Left lobe of liver (tissue), 2 donors: Measurements from ENCODE around the gene KCND2. TPM values are rescaled to one million over a fixed set of nuclear protein-coding genes. Genes with fewer than 3 reads are reported as not detected.

Experiments
- ATAC-seq: fragments of 200-7000 bp; cut with Tn5 transposase; one replicate; pipeline ENCODE4 v1.9.1; 2020; ENCODE audit warnings: mild to moderate bottlenecking, moderate library complexity
- DNase-seq: peaks from one replicate; pipeline ENCODE4 v3.0.0-alpha.2; 2020; ENCODE audit warnings: low spot score
- total RNA-seq: library from RNA; stranded (reverse); gene quantifications from one replicate; pipeline ENCODE4 v1.2.1, GENCODE V29; 2021
- donor health status: DM: no; HTN: no; CAD: no; lungs with moderate emphysema.
- donor health status: DM: no; HTN: yes; CAD: no.

KCND2 gene
- total RNA-seq, 1 donor from 2014 or later = 0.03 TPM

DNA sequence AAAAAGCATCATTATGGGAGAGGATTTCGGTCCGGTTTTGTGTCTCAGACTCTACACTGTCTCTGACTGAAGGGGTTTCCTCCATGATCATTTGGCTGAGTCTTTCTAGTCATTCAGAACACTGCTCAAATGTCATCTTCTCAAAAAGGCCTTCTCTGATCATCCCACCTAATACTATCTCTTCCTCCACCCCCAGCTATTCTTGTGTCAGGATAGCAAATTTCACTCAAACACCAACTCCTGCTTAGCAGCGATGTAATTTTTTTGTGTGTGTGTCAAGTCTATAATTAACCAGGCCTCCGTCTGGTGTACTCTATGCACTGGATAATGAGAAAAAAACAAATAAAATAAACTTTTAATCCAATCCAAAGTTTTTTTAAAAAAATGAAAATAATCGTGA, 200.4 kb downstream of the KCND2 start:
- DNase-seq (no peak), ATAC-seq (no peak)

DNA sequence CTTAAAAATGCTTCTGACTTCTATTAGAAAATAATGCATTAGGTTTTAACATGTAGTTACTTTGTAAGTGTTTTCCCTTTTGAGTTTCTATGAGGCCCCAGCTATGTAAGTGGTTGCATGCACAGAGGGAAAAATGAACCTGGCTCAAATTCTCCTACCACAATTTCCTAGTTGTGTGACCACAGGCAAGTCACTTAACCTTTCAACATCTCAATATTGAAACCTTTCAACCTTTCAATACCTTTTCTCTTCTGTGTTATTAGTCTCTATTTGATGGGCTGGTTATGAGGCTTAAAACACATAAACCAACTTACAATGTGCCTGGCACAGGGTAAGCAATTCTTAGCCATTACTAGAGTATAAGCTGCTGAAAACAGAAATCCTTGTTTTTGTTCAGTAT, 203.0 kb downstream of the KCND2 start:
- no peak for DNase-seq
- ATAC-seq = no peak

DNA sequence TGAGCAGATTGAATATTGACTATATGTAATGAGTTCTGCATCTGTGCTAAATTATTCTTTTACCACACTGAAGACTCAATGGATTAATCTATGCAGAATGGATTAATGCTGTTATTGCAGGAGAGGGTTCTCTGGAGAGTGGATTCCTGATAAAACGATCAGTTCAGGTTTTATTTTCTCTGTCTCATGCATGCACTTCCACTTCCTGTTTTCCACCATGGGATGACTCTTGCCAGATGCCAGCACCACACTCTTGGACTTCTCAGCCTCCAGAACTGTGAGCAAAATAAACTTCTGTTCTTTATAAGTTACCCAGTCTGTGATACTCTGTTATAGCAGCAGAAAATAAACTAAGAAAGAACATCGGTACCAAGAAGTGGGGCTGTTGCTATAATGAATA, 207.5 kb downstream of the KCND2 start:
- DNase-seq (no peak), ATAC-seq (no peak)

DNA sequence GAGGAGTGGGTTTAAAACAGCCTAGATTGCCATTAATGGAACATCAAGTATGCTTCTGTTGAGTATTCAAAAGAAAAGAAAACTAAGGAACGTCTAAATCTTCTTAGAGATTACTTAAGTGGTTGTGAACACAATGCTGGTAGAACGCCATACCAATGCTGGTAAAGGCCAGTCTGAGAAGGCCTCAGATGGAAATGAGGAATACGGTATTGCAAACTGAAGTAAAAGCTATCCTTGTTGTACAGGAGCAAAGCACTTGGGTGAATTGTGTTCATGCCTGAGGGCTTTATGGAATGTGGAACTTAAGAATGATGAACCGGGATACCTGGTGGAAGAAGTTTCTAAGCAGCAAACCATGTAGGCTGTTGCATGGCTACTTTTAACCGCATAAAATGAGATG, 208.0 kb downstream of the KCND2 start:
- no peak for ATAC-seq
- no peak for DNase-seq

DNA sequence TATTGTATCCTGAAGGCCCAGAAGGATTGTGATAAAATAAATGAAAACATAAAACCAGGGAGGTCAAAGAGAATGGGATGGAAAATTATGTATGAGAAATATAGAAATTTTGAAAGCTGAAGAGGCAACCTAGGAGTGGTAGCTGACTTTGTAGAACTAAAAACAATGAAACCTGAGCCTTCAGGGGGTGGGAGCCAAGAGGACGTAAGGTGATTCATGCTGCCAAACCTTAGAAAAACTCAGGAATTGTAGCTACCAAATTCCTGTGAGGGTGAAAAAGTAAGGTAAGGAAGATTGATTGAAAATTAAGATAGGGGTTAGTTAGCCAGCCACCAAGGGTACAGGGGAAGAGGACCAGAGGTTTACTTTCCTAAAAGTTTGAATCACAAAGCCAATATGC, 213.2 kb downstream of the KCND2 start:
- DNase-seq (no peak), ATAC-seq (no peak)

DNA sequence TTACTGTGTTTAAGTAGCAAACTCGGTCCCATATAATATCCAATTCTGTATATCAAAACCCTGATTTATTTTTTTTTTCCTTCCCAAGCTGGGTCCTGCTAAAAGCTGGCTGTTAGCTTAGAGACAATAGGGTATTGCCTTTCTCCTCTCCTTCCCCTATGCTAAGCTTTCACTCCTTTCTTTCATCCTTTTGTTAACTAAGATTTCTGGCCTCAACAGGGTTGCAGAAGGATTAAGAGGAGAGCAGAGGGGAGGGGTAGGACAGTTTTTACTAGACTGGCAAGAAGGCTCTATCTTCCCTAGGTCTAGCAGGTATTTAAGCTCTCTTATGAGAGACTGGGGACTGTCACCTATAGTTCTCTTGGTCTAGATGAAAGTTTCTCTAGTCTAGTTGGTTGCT, 229.2 kb downstream of the KCND2 start:
- no peak for ATAC-seq
- no peak for DNase-seq

DNA sequence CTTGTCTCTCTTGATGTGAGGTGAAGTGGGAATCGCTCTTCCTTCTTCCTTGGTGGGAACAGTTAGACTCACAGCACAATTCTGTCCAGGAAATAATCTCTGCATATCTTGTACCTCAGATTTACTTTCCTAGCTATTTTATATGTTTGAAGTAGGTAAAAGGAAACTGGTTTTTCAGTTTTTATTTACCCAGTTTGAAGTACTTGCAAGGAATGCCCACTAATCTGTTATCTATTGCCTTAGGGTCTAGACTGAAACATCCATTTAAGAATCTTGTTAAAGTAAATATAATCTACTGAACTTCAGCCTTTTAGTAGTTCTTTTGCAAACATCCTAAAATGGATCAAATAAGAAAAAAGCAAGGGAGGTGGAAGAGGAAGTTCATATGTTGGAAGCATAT, 229.8 kb downstream of the KCND2 start:
- ATAC-seq (no peak), DNase-seq (no peak)

DNA sequence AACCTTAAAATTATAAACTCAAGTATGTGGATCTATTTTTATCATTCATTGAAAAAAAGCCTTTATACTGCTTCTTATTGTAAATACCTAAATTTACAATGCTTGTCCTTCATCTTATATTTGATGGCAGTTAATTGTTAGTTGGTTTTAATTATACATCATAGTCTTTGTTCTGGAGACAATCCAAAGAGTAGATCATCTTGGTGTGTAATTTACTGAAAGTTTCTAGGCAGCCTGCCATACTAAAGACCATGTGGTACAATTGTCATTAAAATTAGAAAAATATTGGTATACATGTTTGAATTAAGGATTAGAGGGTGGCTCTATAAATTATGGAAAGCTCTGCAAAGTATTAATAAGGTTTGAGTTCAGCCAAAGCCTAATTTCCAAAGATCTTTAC, 231.4 kb downstream of the KCND2 start:
- DNase-seq = no peak
- ATAC-seq = no peak

DNA sequence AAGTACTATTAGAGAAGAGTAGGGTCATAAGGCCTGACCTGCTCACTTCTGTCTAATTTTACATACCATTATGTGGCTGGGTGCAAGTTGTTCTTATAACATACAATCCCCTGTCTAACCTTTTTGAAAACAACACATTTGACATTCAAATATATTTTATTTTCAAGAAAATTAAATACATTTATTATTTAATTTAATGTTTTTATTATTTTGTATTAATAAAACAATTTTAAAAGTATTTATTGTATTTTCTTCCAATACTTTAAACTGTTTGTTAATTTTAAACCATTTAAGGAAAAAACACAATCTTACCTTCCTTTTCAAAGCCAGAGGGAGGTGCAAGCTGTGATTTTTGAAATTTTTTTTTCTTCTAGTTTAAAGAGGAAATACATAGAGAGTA, 232.8 kb downstream of the KCND2 start:
- no peak for ATAC-seq
- no peak for DNase-seq

DNA sequence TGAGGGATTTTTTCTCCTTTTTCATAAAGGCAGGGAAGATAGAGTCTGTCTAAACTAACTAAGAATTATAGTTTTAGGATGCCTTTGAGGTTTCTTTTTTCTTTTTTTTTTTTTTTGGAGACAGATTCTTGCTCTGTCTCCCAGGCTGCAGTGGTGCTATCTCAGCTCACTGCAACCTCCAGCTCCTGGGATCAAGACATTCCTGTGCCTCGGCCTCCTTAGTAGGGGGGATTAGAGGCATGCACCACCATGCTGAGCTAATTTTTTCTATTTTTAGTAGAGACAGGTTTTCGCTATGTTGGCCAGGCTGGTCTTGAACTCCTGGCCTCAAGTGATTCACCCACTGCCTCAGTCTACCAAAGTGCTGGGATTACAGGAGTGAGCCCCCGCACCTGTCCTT, 239.7 kb downstream of the KCND2 start:
- DNase-seq = no peak
- no peak for ATAC-seq

DNA sequence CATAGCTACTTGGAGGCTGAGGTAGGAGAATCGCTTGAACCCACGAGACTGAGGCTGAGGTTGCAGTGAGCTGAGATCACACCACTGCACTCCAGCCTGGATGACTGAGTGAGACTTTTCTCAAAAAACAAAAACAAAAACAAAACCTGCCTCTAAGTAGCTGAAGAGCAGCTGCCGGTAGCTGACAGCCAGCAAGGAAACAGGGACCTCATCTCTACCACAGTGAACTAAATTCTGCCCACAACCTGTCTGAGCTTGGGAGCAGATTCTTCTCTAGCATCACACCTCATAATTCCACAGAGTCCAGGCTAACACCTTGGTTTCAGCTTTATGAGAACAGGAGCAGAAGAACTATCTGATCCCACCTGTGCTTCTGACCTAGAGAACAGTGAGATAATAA, 246.2 kb downstream of the KCND2 start:
- ATAC-seq (no peak), DNase-seq (no peak)

DNA sequence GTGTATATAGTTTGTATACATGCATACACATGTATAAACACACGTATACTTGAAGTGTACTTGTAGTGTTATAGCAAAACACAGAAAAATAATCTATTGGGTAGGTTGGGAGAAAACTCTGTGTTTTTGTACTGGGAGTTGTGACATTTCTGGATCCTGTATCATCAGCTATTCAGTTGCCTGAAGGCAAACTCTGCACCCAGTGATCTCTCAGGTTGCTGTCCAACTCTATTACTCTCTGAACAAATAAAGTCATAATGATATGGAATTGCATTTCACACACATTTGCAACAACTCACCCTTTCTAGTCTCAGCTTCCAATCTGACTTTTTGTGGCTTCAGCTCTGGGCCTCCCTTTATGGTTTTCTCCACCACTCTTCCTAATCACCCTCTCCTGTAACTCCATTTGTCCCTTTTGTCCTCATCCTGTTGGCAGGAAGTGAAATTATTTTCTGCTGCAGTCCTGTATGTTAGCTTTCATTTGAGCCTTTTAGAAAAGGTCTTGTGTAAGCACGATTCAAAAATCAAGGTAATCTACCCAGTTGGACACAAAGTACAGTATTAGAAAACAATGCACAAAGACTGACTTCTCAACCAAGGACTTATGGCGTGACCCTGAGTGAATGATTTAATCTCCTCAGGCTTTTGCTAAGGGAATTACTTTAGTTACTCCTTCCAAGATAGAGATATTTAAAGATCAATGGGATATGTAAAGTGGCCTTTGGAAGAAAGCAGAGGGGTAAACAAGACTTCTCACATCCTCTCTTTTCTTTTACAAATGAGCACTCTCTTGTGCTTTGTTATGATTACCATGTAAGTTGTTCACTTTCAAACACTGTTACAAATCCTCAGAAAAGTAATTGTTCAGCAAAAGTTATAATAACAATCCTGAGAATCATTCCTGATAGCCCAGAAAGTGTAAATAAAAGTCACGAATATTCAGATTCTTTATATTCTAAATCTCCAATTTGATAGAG, 249.1 kb downstream of the KCND2 start:
- ATAC-seq (no peak), DNase-seq (no peak)

DNA sequence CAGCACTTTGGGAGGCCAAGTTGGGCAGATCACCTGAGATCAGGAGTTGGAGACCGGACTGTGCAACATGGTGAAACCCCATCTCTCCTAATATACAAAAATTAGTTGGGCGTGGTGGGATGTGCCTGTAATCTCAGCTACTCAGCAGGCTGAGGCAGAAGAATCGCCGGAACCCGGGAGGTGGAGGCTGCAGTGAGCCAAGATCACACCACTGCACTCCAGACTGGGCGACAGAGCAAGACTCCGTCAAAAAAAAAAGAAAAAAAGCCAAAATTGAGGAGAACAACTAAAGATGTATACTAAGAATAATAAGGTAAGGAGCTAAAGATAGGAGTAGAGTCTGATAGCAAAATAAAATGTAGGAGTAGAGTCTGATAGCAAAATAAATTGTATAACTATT, 251.0 kb downstream of the KCND2 start:
- ATAC-seq (no peak), DNase-seq (no peak)

DNA sequence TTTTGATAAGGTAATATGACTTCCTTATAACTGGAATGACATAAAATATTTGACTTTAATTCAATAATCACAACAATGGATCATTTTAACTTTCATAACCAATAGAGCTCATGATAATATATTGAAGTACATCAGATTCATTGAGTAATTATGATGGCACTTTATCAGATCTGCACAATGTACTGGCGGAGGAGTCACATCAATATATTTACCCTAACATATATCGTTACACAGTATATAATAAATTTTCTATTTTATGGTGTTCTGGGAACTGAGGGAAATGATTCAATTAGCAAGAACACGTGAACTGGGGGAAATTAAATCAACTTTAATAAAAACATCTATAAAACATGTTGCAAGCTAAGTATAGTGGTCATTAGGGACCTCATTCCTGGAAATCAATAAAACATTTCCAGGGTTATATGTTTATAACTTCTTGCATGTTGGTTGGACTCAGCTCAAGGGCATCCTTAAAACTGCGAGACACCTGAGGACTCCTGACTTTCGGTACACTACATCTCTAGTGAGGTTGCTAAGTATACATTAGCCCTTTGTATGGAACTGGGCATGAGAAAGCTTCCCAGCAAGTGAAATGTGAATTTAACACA, 254.0 kb downstream of the KCND2 start:
- DNase-seq = no peak
- no peak for ATAC-seq

DNA sequence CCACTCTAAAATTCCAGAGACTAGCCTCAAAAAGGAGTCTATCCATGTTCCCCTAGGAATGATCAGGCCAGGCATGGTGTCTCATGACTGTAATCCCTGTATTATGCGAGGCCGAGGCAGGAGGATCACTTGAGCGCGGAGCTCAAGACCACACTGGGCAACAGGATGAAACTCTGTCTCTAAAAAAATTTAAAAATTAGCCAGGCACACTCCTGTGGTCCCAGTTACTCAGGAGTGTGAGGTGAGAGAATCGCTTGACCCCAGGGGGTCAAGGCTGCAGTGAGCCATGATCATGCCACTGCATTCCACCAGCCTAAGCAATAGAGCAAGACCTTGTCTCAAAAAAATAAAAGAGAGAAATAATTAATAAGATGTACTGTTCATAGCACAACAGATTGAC, 256.8 kb downstream of the KCND2 start:
- ATAC-seq = no peak

DNA sequence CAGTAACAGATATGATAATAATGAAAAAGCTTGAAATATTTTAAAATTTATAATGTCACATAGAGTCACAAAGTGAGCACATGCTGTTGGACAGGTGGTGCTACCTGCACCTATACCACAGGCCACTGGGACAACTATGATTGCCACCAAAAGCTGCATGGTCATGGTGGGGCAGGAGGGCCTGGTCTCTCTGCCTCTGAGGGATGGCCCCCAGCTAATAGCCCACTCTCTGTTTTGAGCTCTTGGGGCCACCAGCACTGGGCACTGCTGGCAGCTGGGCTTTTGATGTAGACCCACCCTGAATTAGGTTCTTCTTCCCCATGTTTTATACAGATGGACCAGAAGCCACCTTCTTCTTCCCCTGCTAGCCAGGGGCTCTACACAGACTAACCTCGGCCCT, 265.4 kb downstream of the KCND2 start:
- DNase-seq (no peak), ATAC-seq (no peak)

More for the DNA sequence above, 256.8 kb downstream of the KCND2 start:
- DNase-seq = no peak

DNA sequence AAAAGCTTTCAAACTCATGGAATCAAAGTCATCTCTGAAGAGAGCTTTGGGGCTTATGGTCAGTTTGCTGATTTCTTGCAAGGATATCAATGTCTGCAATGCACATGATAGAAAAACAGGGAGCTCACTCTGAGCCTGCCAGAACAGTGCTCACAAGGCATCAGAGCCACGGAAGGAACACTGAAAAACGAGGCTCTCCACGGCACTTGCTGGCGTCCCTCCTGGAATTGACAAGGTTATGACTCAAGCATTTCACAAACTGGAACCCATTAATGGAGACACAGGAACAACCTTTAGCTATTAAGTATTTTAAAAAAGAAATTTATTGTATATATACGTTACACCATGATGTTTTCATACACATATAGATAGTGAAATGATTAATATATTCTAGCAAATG, 266.3 kb downstream of the KCND2 start:
- ATAC-seq (no peak), DNase-seq (no peak)

DNA sequence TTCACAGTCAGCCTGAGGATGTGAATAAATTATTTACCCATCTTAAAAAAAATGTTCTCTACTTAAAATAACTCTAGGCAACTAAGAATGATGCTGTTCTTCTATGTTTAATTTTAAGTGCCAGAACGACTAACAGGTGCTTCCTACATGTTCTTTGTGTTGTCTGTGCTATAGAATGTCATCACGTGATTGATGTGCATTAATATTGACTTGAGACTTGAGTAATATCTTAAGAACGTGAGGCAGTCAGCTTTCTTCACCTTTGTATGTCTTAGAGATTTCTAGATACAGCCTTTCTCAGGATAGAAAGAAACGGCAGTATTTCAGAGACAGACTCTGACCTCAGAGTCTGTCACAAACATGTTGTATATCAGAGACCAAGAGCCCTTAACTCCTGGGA, 274.6 kb downstream of the KCND2 start:
- ATAC-seq (no peak), DNase-seq (no peak)

DNA sequence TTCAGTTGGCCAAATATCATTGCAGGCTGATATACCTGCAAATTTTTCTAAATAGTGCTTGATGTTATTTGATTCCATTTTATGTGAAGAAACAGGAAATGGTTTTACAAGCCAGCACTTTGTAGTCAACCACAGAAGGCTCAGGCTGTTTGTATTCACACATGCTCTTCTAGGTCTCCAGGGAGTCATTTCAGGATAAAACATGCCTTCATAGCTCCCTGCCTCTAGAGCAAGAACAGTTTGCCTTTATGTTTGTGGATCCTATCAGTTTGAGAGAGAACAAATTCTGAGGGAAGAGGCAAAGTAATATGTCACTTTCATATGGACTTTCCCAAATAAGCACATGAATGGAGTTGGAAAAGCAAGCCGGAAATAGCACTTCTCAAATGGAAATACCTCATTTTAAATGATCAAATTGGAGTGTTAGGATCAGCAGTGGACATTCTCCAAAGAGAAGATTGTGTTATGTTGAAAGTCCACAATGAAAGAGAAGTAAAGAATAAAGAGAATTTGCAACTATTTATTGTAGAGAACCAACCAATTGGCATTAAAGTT, 277.6 kb downstream of the KCND2 start:
- no peak for ATAC-seq

DNA sequence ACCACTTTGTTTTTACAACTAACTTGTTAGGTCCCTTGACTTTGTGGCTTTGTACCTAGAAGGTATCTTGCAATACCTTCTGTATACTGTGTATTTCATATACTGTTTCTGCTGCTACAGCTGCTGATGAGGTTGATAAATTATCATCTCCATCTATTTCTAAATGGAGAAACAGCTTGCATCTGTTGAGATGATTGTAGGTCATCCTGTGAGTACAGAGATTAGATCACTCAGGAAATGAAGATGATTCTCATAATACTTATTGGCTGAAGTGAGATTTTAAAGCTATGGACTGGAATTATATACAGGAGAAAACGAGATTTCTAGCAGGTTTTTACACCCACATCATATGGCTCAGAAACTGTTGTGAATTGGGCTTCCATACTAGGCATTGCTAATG, 280.5 kb downstream of the KCND2 start:
- ATAC-seq (no peak), DNase-seq (no peak)

More for the DNA sequence above, 277.6 kb downstream of the KCND2 start:
- DNase-seq = no peak

DNA sequence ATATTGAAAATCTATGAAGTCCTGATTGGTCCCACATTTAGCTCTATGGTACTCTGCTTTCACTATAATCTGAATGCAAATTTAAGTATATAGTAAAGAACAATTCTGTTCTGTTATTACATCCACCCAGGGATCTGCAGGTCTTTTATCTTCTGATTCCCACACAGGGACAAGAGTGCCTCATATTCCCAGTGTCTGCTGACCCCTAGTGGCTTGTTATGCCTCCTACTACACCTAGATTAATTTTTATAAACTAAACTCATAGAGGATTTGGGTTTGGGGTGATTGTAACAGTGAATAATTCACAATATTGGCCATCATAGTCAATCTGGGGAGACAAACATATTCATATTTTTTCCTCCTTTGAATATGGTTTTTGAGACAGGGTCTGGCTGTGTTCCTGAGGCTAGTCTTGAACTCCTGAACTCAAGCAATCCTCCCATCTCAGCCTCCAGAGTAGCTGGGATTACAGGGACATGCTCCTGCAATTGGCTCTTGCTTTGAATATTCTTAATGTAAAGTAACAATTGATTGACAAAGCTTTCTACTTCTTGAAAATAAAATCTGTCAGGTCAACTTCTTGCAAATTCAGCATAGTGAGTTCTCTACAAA, 282.1 kb downstream of the KCND2 start:
- ATAC-seq (peak; percentile 88), DNase-seq (no peak)

DNA sequence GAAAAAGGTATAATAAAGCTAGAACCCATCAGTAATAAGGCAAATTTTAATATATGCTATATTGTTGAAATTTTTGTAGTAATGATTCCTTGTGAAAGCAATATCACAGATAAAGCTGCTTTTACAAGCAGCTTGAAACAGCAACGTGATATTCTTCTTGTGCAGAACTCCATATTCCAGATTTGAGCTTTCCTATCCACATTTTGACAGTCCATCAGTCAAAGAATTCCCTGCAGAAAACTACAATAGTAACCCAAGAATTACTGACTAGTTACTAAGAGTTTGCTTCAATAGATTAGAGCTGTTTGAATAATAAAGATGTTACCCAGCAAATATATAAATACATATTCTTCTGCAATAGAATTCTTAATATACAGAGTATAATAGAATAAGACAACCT, 291.2 kb downstream of the KCND2 start:
- DNase-seq (no peak), ATAC-seq (no peak)
